ENCODE data around the gene SIN3B. TPM values are rescaled to one million over a fixed set of nuclear protein-coding genes. Genes with fewer than 3 reads are reported as not detected.

Gene SIN3B
- total and polyA plus RNA-seq, 2 experiments from 2014 or later = 14.9 to 18.7 TPM

GRCh38 chr19:16859626-16860025 lies 30.4 kb downstream of the SIN3B start:
- no peak for TF ChIP-seq EZH2 (IDR thresholded peaks at IDR 0.05; ENCODE audit: insufficient read depth, poor library complexity, severe bottlenecking)
- no peak for TF ChIP-seq EZH2phosphoT487 (IDR thresholded peaks at IDR 0.05; ENCODE audit: insufficient read depth, low read depth)
- Histone ChIP-seq H3K9me2 (ENCODE audit: insufficient read depth) (no peaks in the 10 kb centered on the region), H3K9me3 (ENCODE audit: low read depth) (no peaks in the 10 kb centered on the region), H3K27me3 (replicated peaks; ENCODE audit: insufficient read depth) (no peaks in the 10 kb centered on the region), H3K4me2 (ENCODE audit: unreplicated experiment) (no peak overlapping the region), H2AFZ (no peak overlapping the region), H3K36me3 (ENCODE audit: low read depth) (peaks cover 15% of the 10 kb centered on the region), H3K27ac (no peak overlapping the region), H3K9ac (no peak overlapping the region), H4K20me1 (ENCODE audit: insufficient read depth) (no peaks in the 10 kb centered on the region), H3K4me3 (no peak overlapping the region), H3K79me2 (ENCODE audit: insufficient read depth) (no peaks in the 10 kb centered on the region), H3K4me1 (ENCODE audit: insufficient read depth) (no peaks in the 10 kb centered on the region), H3F3A (ENCODE audit: insufficient read depth) (no peaks in the 10 kb centered on the region)
- in situ Hi-C loops (cut with MboI) = no loop called here
- WGBS, 2 experiments (ENCODE audit: low coverage in 1 of 2, low lambda C conversion rate in 2 of 2, missing lambda C conversion rate in 2 of 2) = 89 to 92% methylated on average over 7 of the region's 7 CpGs
- DNase-seq = no peak

- Histone ChIP-seq H3F3A (ENCODE audit: insufficient read depth) (no peaks in the 10 kb centered on the region), H3K27ac (no peak overlapping the region), H3K4me3 (no peak overlapping the region), H2AFZ (no peak overlapping the region), H3K9me3 (ENCODE audit: low read depth) (no peaks in the 10 kb centered on the region), H3K27me3 (replicated peaks; ENCODE audit: insufficient read depth) (no peaks in the 10 kb centered on the region), H3K36me3 (ENCODE audit: low read depth) (peaks cover 13% of the 10 kb centered on the region), H3K9me2 (ENCODE audit: insufficient read depth) (no peaks in the 10 kb centered on the region), H3K9ac (no peak overlapping the region), H3K79me2 (ENCODE audit: insufficient read depth) (no peaks in the 10 kb centered on the region), H3K4me2 (ENCODE audit: unreplicated experiment) (no peak overlapping the region), H4K20me1 (ENCODE audit: insufficient read depth) (no peaks in the 10 kb centered on the region), H3K4me1 (ENCODE audit: insufficient read depth) (no peaks in the 10 kb centered on the region)
- in situ Hi-C loops (cut with MboI) = no loop called here
- TF ChIP-seq EZH2 (IDR thresholded peaks at IDR 0.05; ENCODE audit: insufficient read depth, poor library complexity, severe bottlenecking) (no peak), EZH2phosphoT487 (IDR thresholded peaks at IDR 0.05; ENCODE audit: insufficient read depth, low read depth) (no peak)
- WGBS, 2 experiments (ENCODE audit: low coverage in 1 of 2, low lambda C conversion rate in 2 of 2, missing lambda C conversion rate in 2 of 2) = 90 to 95% methylated on average over 20 of the region's 20 CpGs
- no peak for DNase-seq
These were observed 30.9 kb downstream of the SIN3B start for GRCh38 chr19:16860118-16860517.

- no peak overlapping the region for H3K27ac ChIP-seq
- no peak overlapping the region for H3K4me3 ChIP-seq
- peaks cover 13% of the 10 kb centered on the region for H3K36me3 ChIP-seq (ENCODE audit: low read depth)
- H4K20me1 ChIP-seq (ENCODE audit: insufficient read depth) = no peaks in the 10 kb centered on the region
- H3F3A ChIP-seq (ENCODE audit: insufficient read depth) = no peaks in the 10 kb centered on the region
- TF ChIP-seq EZH2 (IDR thresholded peaks at IDR 0.05; ENCODE audit: insufficient read depth, poor library complexity, severe bottlenecking) (no peak), EZH2phosphoT487 (IDR thresholded peaks at IDR 0.05; ENCODE audit: insufficient read depth, low read depth) (no peak)
- no peaks in the 10 kb centered on the region for H3K9me2 ChIP-seq (ENCODE audit: insufficient read depth)
- no peak overlapping the region for H3K9ac ChIP-seq
- no peaks in the 10 kb centered on the region for H3K4me1 ChIP-seq (ENCODE audit: insufficient read depth)
- WGBS, 2 experiments (ENCODE audit: low coverage in 1 of 2, low lambda C conversion rate in 2 of 2, missing lambda C conversion rate in 2 of 2) = 93 to 99% methylated on average over 3 of the region's 3 CpGs
- no peaks in the 10 kb centered on the region for H3K79me2 ChIP-seq (ENCODE audit: insufficient read depth)
- DNase-seq = no peak
- H3K9me3 ChIP-seq (ENCODE audit: low read depth) = no peaks in the 10 kb centered on the region
- no peak overlapping the region for H3K4me2 ChIP-seq (ENCODE audit: unreplicated experiment)
- in situ Hi-C loops (cut with MboI) = no loop called here
- no peak overlapping the region for H2AFZ ChIP-seq
- no peaks in the 10 kb centered on the region for H3K27me3 ChIP-seq (replicated peaks; ENCODE audit: insufficient read depth)
These were observed 31.8 kb downstream of the SIN3B start for GRCh38 chr19:16861011-16861410.

GRCh38 chr19:16861834-16862233 lies 32.6 kb downstream of the SIN3B start:
- no peaks in the 10 kb centered on the region for H3K27me3 ChIP-seq (replicated peaks; ENCODE audit: insufficient read depth)
- no peak for TF ChIP-seq EZH2 (IDR thresholded peaks at IDR 0.05; ENCODE audit: insufficient read depth, poor library complexity, severe bottlenecking)
- TF ChIP-seq EZH2phosphoT487 (IDR thresholded peaks at IDR 0.05; ENCODE audit: insufficient read depth, low read depth) = no peak
- no peaks in the 10 kb centered on the region for H3F3A ChIP-seq (ENCODE audit: insufficient read depth)
- H3K79me2 ChIP-seq (ENCODE audit: insufficient read depth) = no peaks in the 10 kb centered on the region
- no peak overlapping the region for H2AFZ ChIP-seq
- no peak overlapping the region for H3K9ac ChIP-seq
- no peaks in the 10 kb centered on the region for H3K9me2 ChIP-seq (ENCODE audit: insufficient read depth)
- WGBS, 2 experiments (ENCODE audit: low coverage in 1 of 2, low lambda C conversion rate in 2 of 2, missing lambda C conversion rate in 2 of 2) = 82 to 84% methylated on average over 5 of the region's 5 CpGs
- H3K4me2 ChIP-seq (ENCODE audit: unreplicated experiment) = no peak overlapping the region
- H3K4me1 ChIP-seq (ENCODE audit: insufficient read depth) = no peaks in the 10 kb centered on the region
- in situ Hi-C loops (cut with MboI) = no loop called here
- H3K36me3 ChIP-seq (ENCODE audit: low read depth) = peaks cover 15% of the 10 kb centered on the region
- DNase-seq = no peak
- H3K27ac ChIP-seq = no peak overlapping the region
- no peak overlapping the region for H3K4me3 ChIP-seq
- H3K9me3 ChIP-seq (ENCODE audit: low read depth) = no peaks in the 10 kb centered on the region
- no peaks in the 10 kb centered on the region for H4K20me1 ChIP-seq (ENCODE audit: insufficient read depth)

Measured in GM23248 (cell line).